Activated CD4-positive, alpha-beta memory T cell treated with anti-CD3 and anti-CD28 coated beads, Interleukin-2, amount 10 ng/mL, durations not matched to agents 7 days and 5 days (primary cell): ENCODE measurements around the gene GUCY2F. TPM values are rescaled to one million over a fixed set of nuclear protein-coding genes. Genes with fewer than 3 reads are reported as not detected.

Experiments used
- CTCF ChIA-PET: fragments of 350-600 bp; sonication (Branson Sonifier 250); formaldehyde crosslinking; loops from one replicate; lab custom pipeline; 2021; ENCODE audit warnings: antibody characterized with exemption, inconsistent platforms; lab: Charles Lee
- POLR2A ChIA-PET: fragments of 350-600 bp; sonication (Branson Sonifier 250); formaldehyde crosslinking; loops from one replicate; lab custom pipeline; 2021; ENCODE audit warnings: antibody characterized with exemption; lab: Charles Lee
- DNase-seq: peaks from one replicate; pipeline ENCODE4 v3.0.0-alpha.2; 2020
- H3K27ac Mint-ChIP-seq: one replicate; pipeline ENCODE4 v1.8.0; 2021; ENCODE audit warnings: mild to moderate bottlenecking, mixed read lengths
- H3K27me3 Mint-ChIP-seq: one replicate; pipeline ENCODE4 v1.8.0; 2021; ENCODE audit warnings: mixed read lengths
- H3K36me3 Mint-ChIP-seq: one replicate; pipeline ENCODE4 v1.8.0; 2021; ENCODE audit warnings: low read depth, mixed read lengths
- H3K4me1 Mint-ChIP-seq: one replicate; pipeline ENCODE4 v1.8.0; 2021; ENCODE audit warnings: mixed read lengths
- H3K4me3 Mint-ChIP-seq: one replicate; pipeline ENCODE4 v1.8.0; 2021; ENCODE audit warnings: mild to moderate bottlenecking, mixed read lengths
- H3K9me3 Mint-ChIP-seq: one replicate; pipeline ENCODE4 v1.8.0; 2021; ENCODE audit warnings: mixed read lengths
- total RNA-seq, 2 experiments: library from RNA; stranded (reverse); gene quantifications; one replicate each; pipeline ENCODE4 v1.2.3, GENCODE V29; 2021

Gene GUCY2F
- total RNA-seq, 2 experiments from 2014 or later, result not detected

GRCh38 chrX:109382332-109382731 is 99.6 kb downstream of the GUCY2F start:
- no peak overlapping the region for H3K4me3 Mint-ChIP-seq
- no peak for DNase-seq
- no peaks in the 10 kb centered on the region for H3K36me3 Mint-ChIP-seq
- no peak overlapping the region for H3K27ac Mint-ChIP-seq
- H3K4me1 Mint-ChIP-seq, result no peaks in the 10 kb centered on the region
- no peaks in the 10 kb centered on the region for H3K9me3 Mint-ChIP-seq
- ChIA-PET CTCF (no interaction called here), POLR2A (no interaction called here)
- H3K27me3 Mint-ChIP-seq, result no peaks in the 10 kb centered on the region

GRCh38 chrX:109378281-109378680 is 103.6 kb downstream of the GUCY2F start:
- DNase-seq, result no peak
- Mint-ChIP-seq H3K4me1 (no peaks in the 10 kb centered on the region), H3K4me3 (no peak overlapping the region), H3K9me3 (no peaks in the 10 kb centered on the region), H3K27ac (no peak overlapping the region), H3K27me3 (no peaks in the 10 kb centered on the region), H3K36me3 (no peaks in the 10 kb centered on the region)
- ChIA-PET POLR2A (no interaction called here), CTCF (no interaction called here)

- no peak for DNase-seq
- Mint-ChIP-seq H3K9me3 (no peaks in the 10 kb centered on the region), H3K27me3 (no peaks in the 10 kb centered on the region), H3K4me1 (no peaks in the 10 kb centered on the region), H3K4me3 (no peak overlapping the region), H3K27ac (no peak overlapping the region), H3K36me3 (no peaks in the 10 kb centered on the region)
- ChIA-PET CTCF (no interaction called here), POLR2A (no interaction called here)
These were observed 107.5 kb downstream of the GUCY2F start for GRCh38 chrX:109374262-109374960.

GRCh38 chrX:109373468-109373867 is 108.4 kb downstream of the GUCY2F start:
- H3K27ac Mint-ChIP-seq, result no peak overlapping the region
- POLR2A ChIA-PET, result no interaction called here
- H3K9me3 Mint-ChIP-seq, result no peaks in the 10 kb centered on the region
- no peak overlapping the region for H3K4me3 Mint-ChIP-seq
- CTCF ChIA-PET, result no interaction called here
- H3K27me3 Mint-ChIP-seq, result no peaks in the 10 kb centered on the region
- DNase-seq, result no peak
- no peaks in the 10 kb centered on the region for H3K4me1 Mint-ChIP-seq
- no peaks in the 10 kb centered on the region for H3K36me3 Mint-ChIP-seq

GRCh38 chrX:109372716-109373115 is 109.2 kb downstream of the GUCY2F start:
- no peaks in the 10 kb centered on the region for H3K4me1 Mint-ChIP-seq
- H3K4me3 Mint-ChIP-seq, result no peak overlapping the region
- CTCF ChIA-PET, result no interaction called here
- no peaks in the 10 kb centered on the region for H3K36me3 Mint-ChIP-seq
- no peaks in the 10 kb centered on the region for H3K27me3 Mint-ChIP-seq
- DNase-seq, result no peak
- H3K9me3 Mint-ChIP-seq, result no peaks in the 10 kb centered on the region
- H3K27ac Mint-ChIP-seq, result no peak overlapping the region
- POLR2A ChIA-PET, result no interaction called here

- DNase-seq, result no peak
- Mint-ChIP-seq H3K9me3 (no peaks in the 10 kb centered on the region), H3K4me1 (no peaks in the 10 kb centered on the region), H3K27me3 (no peaks in the 10 kb centered on the region), H3K4me3 (no peak overlapping the region), H3K36me3 (no peaks in the 10 kb centered on the region), H3K27ac (no peak overlapping the region)
- CTCF ChIA-PET, result no interaction called here
- POLR2A ChIA-PET, result no interaction called here
These were observed 109.6 kb downstream of the GUCY2F start for GRCh38 chrX:109372291-109372690.

- ChIA-PET POLR2A (no interaction called here), CTCF (no interaction called here)
- Mint-ChIP-seq H3K27me3 (no peaks in the 10 kb centered on the region), H3K4me3 (no peak overlapping the region), H3K4me1 (no peaks in the 10 kb centered on the region), H3K27ac (no peak overlapping the region), H3K9me3 (no peaks in the 10 kb centered on the region), H3K36me3 (no peaks in the 10 kb centered on the region)
- no peak for DNase-seq
These were observed 119.8 kb downstream of the GUCY2F start for GRCh38 chrX:109362101-109362500.

GRCh38 chrX:109360301-109360700 is 121.6 kb downstream of the GUCY2F start:
- Mint-ChIP-seq H3K27ac (no peak overlapping the region), H3K36me3 (no peaks in the 10 kb centered on the region), H3K4me3 (no peak overlapping the region), H3K9me3 (no peaks in the 10 kb centered on the region), H3K27me3 (no peaks in the 10 kb centered on the region), H3K4me1 (no peaks in the 10 kb centered on the region)
- ChIA-PET POLR2A (no interaction called here), CTCF (no interaction called here)
- no peak for DNase-seq

GRCh38 chrX:109357706-109358105 is 124.2 kb downstream of the GUCY2F start:
- no peaks in the 10 kb centered on the region for H3K9me3 Mint-ChIP-seq

GRCh38 chrX:109356684-109357083 is 125.2 kb downstream of the GUCY2F start:
- Mint-ChIP-seq H3K4me3 (no peak overlapping the region), H3K4me1 (no peaks in the 10 kb centered on the region), H3K9me3 (no peaks in the 10 kb centered on the region), H3K27me3 (no peaks in the 10 kb centered on the region), H3K27ac (no peak overlapping the region), H3K36me3 (no peaks in the 10 kb centered on the region)
- CTCF ChIA-PET, result no interaction called here
- POLR2A ChIA-PET, result no interaction called here
- DNase-seq, result no peak

More at GRCh38 chrX:109357706-109358105, 124.2 kb downstream of the GUCY2F start:
- no peaks in the 10 kb centered on the region for H3K27me3 Mint-ChIP-seq
- DNase-seq, result no peak
- ChIA-PET CTCF (no interaction called here), POLR2A (no interaction called here)
- no peak overlapping the region for H3K27ac Mint-ChIP-seq
- no peak overlapping the region for H3K4me3 Mint-ChIP-seq
- H3K4me1 Mint-ChIP-seq, result no peaks in the 10 kb centered on the region
- H3K36me3 Mint-ChIP-seq, result no peaks in the 10 kb centered on the region

GRCh38 chrX:109352066-109352588 is 129.8 kb downstream of the GUCY2F start:
- ChIA-PET CTCF (no interaction called here), POLR2A (no interaction called here)
- Mint-ChIP-seq H3K9me3 (no peaks in the 10 kb centered on the region), H3K4me1 (no peaks in the 10 kb centered on the region), H3K27ac (no peak overlapping the region), H3K27me3 (no peaks in the 10 kb centered on the region), H3K36me3 (no peaks in the 10 kb centered on the region), H3K4me3 (no peak overlapping the region)
- no peak for DNase-seq

GRCh38 chrX:109351557-109351956 is 130.3 kb downstream of the GUCY2F start:
- POLR2A ChIA-PET, result no interaction called here
- no peaks in the 10 kb centered on the region for H3K9me3 Mint-ChIP-seq
- DNase-seq, result no peak
- no peaks in the 10 kb centered on the region for H3K36me3 Mint-ChIP-seq
- H3K27ac Mint-ChIP-seq, result no peak overlapping the region
- no peaks in the 10 kb centered on the region for H3K27me3 Mint-ChIP-seq
- H3K4me1 Mint-ChIP-seq, result no peaks in the 10 kb centered on the region
- CTCF ChIA-PET, result no interaction called here
- H3K4me3 Mint-ChIP-seq, result no peak overlapping the region

- no peaks in the 10 kb centered on the region for H3K4me1 Mint-ChIP-seq
- no peaks in the 10 kb centered on the region for H3K36me3 Mint-ChIP-seq
- H3K27ac Mint-ChIP-seq, result no peak overlapping the region
- ChIA-PET POLR2A (no interaction called here), CTCF (no interaction called here)
- H3K27me3 Mint-ChIP-seq, result no peaks in the 10 kb centered on the region
- no peak overlapping the region for H3K4me3 Mint-ChIP-seq
- no peaks in the 10 kb centered on the region for H3K9me3 Mint-ChIP-seq
- no peak for DNase-seq
These were observed 131.3 kb downstream of the GUCY2F start for GRCh38 chrX:109350551-109350950.

- Mint-ChIP-seq H3K4me3 (no peak overlapping the region), H3K27me3 (no peaks in the 10 kb centered on the region), H3K4me1 (no peaks in the 10 kb centered on the region), H3K36me3 (no peaks in the 10 kb centered on the region), H3K9me3 (no peaks in the 10 kb centered on the region), H3K27ac (no peak overlapping the region)
- POLR2A ChIA-PET, result no interaction called here
- CTCF ChIA-PET, result no interaction called here
- DNase-seq, result no peak
These were observed 131.8 kb downstream of the GUCY2F start for GRCh38 chrX:109350051-109350450.
